ENCODE measurements around the gene OSBPL10.
"Not testable (repeated sequence)": the region's sequence is repeated elsewhere in the genome, so short reads cannot be mapped to it uniquely, and the experiment has no call there.

Gene OSBPL10

DNA sequence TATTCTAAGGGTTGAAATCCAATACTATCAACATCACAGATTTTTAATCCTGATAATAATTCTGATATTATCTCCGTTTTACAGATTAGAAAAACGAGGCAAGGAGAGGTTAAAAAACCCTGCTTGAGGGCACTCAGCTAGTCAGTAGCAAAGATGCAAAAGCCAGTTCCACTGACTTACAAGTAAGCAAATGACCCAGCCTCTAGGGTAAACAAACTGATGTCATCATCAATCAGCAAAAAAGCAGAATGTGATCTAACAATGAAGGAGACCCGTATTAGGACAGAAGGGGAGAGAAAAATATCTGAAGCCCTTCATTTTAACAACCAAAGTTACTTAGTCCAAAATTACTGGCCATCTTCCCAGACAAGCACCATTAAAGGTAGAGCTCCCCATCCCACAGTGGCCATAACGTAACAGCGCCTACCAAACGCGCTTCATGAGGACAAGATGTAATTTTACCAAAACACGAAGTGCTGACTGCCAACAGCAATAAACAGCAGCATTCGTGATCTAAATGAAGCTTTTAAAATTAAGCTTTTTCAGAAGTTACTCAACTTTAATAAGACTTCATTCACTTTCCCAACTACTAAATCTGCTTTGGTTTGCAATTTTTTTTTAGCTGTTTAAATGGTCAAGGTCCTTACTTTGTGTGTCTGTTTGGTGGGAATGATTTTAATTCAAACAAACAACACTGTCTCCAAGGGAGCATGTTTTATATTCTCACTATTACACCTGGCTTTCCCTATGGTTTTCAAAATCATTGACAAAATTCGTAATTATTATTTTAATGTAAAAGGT lies 176.6 kb downstream of the OSBPL10 start:
- DNase-seq, result no peak

DNA sequence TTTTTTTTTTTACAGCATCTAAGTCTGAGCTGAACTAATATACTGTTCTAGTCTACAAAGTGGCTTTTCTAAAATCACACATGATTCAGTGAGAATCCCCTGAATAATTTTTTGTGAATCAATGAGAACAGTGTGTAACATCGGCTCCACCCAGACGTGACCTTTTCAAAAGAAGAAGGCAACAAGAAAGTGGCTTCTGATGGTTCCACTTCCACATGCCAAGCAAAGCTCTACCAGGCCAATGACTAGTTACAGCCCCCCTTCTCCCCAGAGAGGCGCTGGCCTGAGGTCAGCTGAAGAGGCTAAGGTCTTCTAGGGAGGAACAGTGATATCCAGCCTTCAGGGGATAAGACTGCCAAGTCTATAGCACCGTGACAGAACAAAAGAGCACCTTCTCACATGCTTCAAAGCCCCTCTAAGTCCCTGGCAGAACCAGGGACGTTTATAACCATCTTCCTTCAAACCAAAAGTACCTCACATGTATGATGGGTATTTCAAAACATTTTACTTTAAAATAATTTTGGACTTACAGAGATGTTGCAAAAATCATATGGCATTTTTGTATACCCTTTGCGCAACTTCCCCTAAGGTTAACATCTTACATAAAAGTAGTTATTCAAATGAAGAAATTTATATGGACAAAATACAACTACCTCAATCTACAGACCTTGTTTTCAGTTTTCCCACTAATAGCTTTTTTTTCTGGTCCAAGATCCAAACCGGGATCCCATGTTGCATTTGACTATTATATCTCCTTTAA lies 177.9 kb downstream of the OSBPL10 start:
- DNase-seq, result no peak

DNA sequence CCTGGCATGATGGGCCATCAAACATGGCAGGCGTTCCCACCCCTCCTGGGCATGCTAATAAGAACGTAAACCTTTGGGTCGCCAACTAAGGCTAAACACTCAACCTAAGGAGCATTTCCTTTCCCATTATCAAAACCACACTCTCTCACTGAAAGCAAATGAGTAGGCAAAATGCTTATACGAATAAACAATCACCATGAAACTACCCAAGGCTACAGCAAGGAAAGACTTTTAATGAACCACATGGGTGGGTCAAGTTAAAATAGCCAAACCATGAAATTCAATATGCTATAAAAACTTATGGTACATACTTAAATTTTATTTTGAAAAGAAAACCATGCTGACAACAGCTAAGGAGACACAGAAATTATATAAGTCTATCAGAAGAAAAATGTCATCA lies 180.6 kb downstream of the OSBPL10 start:
- no peak for DNase-seq

GRCh38 chr3:31798840-31799239 lies 182.2 kb downstream of the OSBPL10 start:
- no peak for DNase-seq

GRCh38 chr3:31793821-31794220 lies 187.2 kb downstream of the OSBPL10 start:
- no peak for DNase-seq

DNA sequence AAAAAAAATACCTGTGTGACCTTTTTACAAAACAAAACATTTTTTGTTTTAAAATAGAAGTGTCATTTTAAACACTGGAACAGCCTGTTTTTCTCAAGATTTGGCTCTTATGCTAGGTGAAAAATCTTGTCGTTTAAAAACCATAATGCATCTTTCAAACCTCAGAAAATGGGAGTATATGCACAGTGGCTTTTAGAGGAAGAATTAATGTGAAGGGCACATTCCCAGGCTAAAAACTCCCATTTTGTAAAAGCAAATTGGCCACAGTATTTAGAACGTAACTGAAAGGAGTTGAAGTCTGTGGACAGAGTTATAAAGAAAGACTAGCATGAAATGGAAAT lies 190.0 kb downstream of the OSBPL10 start:
- DNase-seq, result no peak

GRCh38 chr3:31790193-31791089 lies 190.6 kb downstream of the OSBPL10 start:
- DNase-seq, result no peak

GRCh38 chr3:31789429-31789828 lies 191.6 kb downstream of the OSBPL10 start:
- DNase-seq, result no peak

GRCh38 chr3:31785734-31786133 lies 195.3 kb downstream of the OSBPL10 start:
- DNase-seq, result no peak

- no peak for DNase-seq
These were observed 195.8 kb downstream of the OSBPL10 start for GRCh38 chr3:31785286-31785685.

DNA sequence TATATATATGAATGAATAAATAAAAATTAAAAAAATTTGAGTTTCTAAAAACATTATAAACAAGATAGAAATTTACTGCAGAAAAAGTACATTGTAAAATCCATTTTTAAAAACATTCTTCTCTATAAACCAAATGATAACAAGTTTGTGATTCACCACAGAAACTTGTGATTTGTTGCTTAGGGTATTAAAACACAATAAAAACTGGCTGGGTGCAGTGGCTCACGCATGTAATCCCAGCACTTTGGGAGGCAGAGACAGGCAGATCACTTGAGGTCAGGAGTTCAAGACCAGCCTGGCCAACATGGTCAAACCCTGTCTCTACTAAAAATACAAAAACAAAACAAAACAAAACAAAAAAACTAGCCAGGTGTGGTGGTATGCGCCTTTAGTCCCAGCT lies 197.2 kb downstream of the OSBPL10 start:
- not testable (repeated sequence) for DNase-seq

DNA sequence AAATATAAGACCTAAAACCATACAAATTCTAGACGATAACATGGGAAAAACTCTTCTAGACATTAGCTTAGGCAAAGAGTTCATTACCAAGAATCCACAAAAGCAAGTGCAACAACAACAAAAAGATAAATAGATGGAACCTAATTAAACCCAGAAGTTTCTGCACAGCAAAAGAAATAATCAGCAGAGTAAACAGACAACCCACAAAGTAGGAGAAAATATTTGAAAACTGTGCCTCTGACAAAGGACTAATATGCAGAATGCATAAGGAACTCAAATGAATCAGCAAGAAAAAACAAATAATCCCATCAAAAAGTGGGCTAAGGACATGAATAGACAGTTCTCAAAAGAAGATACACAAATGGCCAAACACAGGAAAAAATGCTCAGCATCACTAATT lies 198.8 kb downstream of the OSBPL10 start:
- DNase-seq, result not testable (repeated sequence)

GRCh38 chr3:31779514-31779913 lies 201.5 kb downstream of the OSBPL10 start:
- no peak for DNase-seq

DNA sequence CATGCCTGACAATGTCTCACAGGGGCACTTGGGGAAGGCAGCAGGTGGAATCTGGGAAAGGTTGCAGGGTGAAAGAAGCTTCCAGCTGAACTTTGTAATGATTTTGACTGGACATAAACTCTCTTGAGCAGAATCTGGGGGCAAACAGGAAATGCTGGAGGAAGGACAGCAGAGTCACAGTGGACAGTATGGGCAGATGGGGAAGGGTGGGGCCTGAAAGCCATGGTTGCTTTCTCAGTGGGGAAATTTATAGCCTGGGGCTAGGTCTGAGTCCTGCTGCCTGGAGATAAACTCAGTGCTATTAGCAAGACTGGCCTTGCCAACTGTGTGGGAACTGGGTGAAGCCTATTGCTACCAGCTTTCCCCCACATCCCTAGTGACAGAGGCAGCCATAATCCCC lies 203.2 kb downstream of the OSBPL10 start:
- no peak for DNase-seq

GRCh38 chr3:31777092-31777491 lies 204.0 kb downstream of the OSBPL10 start:
- DNase-seq, result no peak

DNA sequence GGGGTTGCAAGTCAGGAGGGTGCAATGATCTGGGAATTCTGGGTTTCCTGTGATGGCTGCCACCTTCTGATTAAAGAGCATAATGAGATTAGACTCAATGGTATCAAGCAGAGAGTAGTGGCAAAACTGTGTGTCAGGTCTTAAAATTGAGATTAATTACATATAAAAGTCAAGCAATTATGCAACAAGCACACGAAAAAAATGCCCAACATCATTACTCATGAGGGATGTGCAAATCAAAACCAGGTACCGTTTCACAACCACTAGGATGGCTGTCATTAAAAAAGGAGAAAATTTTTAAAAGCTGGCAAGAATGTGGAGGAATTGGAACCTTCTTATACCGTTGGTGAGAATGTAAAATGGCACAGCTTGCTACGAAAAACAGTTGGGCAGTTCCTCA lies 205.0 kb downstream of the OSBPL10 start:
- DNase-seq, result no peak

- no peak for DNase-seq
These were observed 205.7 kb downstream of the OSBPL10 start for GRCh38 chr3:31775383-31775782.

- DNase-seq, result no peak
These were observed 208.1 kb downstream of the OSBPL10 start for GRCh38 chr3:31772758-31773473.

GRCh38 chr3:31772272-31772671 lies 208.8 kb downstream of the OSBPL10 start:
- no peak for DNase-seq

DNA sequence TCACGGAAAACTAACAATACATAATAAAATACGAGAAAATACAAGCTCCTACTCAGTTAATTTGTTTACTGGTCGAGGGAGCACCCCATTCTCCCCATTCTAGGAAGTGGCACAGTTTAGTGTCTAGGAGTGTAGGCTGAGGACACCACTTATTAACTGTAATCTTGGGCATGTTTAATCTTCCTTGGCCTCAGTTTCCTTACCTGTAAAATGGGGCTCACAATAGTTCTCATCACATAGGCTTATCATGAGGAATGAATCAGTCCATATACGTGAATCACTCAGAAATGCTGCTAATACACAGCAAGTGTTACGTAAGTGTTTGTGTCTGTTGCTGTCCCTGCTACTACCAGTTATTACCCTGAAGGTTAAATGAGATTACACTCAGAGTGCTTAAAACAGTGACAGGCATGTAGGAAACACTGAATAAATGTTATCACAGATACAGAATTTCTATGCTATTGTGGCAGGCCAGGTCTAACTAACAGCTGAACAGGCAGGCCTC lies 210.2 kb downstream of the OSBPL10 start:
- no peak for DNase-seq

- DNase-seq, result peak; percentile 58
These were observed 212.5 kb downstream of the OSBPL10 start for GRCh38 chr3:31768479-31769125.

- DNase-seq, result no peak
These were observed 213.1 kb downstream of the OSBPL10 start for GRCh38 chr3:31767920-31768319.
